ENCODE results near the gene ACSL6.

The ACSL6 gene

GRCh38 chr5:132000677-132001453, 10.6 kb downstream of the ACSL6 start:
- H3K4me3 ChIP-seq (ENCODE audit: low read depth, low read length): no peak overlapping the region
- DNase-seq (ENCODE audit: low read depth, low spot score): no peak
- in situ Hi-C loops (cut with HindIII; ENCODE audit: low sequenced_read_pairs): no loop called here
- TF ChIP-seq CTCF (IDR thresholded peaks at IDR 0.05; ENCODE audit: low read depth, low read length): no peak

- no peak for TF ChIP-seq CTCF (IDR thresholded peaks at IDR 0.05; ENCODE audit: low read depth, low read length)
- no peak overlapping the region for H3K4me3 ChIP-seq (ENCODE audit: low read depth, low read length)
- in situ Hi-C loops (cut with HindIII; ENCODE audit: low sequenced_read_pairs): no loop called here
- DNase-seq (ENCODE audit: low read depth, low spot score): no peak
These were observed 11.3 kb downstream of the ACSL6 start for GRCh38 chr5:132000241-132000490.

GRCh38 chr5:131999441-132000240, 11.8 kb downstream of the ACSL6 start:
- H3K4me3 ChIP-seq (ENCODE audit: low read depth, low read length): no peak overlapping the region
- no peak for TF ChIP-seq CTCF (IDR thresholded peaks at IDR 0.05; ENCODE audit: low read depth, low read length)
- DNase-seq (ENCODE audit: low read depth, low spot score): no peak
- in situ Hi-C loops (cut with HindIII; ENCODE audit: low sequenced_read_pairs): no loop called here

GRCh38 chr5:131999041-131999440, 12.4 kb downstream of the ACSL6 start:
- in situ Hi-C loops (cut with HindIII; ENCODE audit: low sequenced_read_pairs): no loop called here
- TF ChIP-seq CTCF (IDR thresholded peaks at IDR 0.05; ENCODE audit: low read depth, low read length): no peak
- DNase-seq (ENCODE audit: low read depth, low spot score): no peak
- no peak overlapping the region for H3K4me3 ChIP-seq (ENCODE audit: low read depth, low read length)

GRCh38 chr5:131998431-131999040, 12.9 kb downstream of the ACSL6 start:
- no peak for TF ChIP-seq CTCF (IDR thresholded peaks at IDR 0.05; ENCODE audit: low read depth, low read length)
- no peak for DNase-seq (ENCODE audit: low read depth, low spot score)
- no peak overlapping the region for H3K4me3 ChIP-seq (ENCODE audit: low read depth, low read length)
- in situ Hi-C loops (cut with HindIII; ENCODE audit: low sequenced_read_pairs): no loop called here

GRCh38 chr5:131997727-131998117, 13.7 kb downstream of the ACSL6 start:
- no peak for DNase-seq (ENCODE audit: low read depth, low spot score)
- in situ Hi-C loops (cut with HindIII; ENCODE audit: low sequenced_read_pairs): no loop called here
- no peak overlapping the region for H3K4me3 ChIP-seq (ENCODE audit: low read depth, low read length)
- TF ChIP-seq CTCF (IDR thresholded peaks at IDR 0.05; ENCODE audit: low read depth, low read length): no peak

Data from astrocyte of the spinal cord (primary cell).